Hematopoietic multipotent progenitor cell treated with erythropoietin and hydrocortisone succinate and interleukin-3 and kit ligand, for 4 days (in vitro differentiated cells): ENCODE data around the gene VSX1.

Experiments used
- DNase-seq: peaks from one replicate; pipeline ENCODE4 v3.0.0-alpha.2; 2015

VSX1 gene

DNA sequence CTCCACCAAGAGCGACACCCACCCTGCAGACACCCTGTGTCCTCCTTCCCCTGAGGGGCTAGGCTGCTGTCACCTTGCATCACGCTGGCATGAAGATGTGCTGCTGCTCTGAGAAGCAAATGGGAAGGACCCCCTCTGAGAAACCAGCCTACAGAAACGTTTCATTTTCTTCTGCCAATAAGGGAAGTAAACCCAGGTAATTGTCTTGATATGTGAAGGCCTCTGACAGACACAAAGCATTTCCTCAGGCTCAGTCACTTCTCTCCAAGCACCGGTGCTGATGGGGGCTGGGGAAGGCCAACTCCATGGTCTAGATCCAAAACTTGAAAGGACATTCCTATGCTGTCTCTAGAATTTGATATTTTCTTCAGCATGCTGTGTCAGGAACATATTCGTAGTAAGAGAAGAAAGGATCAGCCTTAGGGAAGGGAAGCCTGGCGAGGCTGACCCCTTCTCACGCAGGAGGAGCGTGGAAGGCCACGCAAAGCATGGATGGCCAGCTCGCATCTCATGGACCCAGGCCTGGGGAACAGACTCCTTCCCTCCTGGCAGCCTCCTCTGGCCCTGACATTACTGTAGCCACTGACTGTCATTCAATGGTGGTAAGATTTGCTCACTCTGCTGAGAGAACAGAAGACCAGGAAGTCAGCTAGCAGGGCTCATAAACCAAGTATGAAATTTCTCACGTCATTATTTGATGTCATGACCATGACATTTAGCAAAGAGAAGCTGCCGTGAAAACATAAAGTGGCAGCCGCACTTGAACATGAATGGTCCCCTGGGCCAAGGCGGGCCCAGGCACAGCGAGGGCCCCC, 44.4 kb downstream of the VSX1 start:
- no peak for DNase-seq

DNA sequence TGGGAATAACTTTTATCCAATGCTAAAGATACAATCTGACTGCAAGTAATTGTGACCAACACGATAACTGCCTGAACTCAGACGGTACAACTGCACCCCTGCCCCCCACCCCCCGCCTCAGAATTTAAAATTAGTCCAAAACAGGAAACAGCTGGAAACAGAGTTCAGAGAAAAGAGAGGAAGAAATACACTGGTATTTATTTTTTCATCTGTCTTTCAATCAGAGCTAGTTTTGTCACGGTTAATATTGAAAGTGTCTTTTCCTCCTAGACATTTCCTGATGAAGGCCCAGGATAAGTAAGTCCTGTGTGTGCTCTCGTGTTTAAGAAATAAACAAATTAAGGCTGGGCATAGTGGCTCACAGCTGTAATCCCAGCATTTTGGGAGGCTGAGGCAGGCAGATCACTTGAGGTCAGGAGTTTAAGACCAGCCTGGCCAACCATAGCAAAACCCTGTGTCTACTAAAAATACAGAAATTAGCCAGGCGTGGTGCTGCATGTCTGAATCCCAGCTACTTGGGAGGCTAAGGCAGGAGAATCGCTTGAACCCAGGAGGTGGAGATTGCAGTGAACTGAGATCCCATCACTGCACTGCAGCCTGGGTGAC, 45.5 kb downstream of the VSX1 start:
- peak; percentile 59 for DNase-seq

DNA sequence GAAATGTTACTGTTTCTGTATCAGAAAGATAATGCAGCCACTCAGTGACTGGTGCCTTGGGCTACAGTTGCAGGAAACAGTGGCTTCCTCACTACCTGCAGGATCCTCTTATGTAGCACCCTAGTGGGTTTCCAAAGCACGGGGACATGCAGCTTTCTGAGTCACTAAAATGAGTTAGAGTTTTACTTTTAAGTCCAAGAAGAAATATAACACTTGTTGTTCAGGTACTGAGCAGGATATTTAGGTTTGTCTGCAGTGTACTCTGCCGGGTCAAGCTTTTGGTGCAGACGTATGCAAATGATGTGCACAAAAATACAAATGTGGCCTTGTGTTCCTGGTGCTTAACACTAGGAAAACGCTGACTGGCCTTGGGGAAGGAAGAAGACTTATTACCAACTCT, 46.0 kb downstream of the VSX1 start:
- DNase-seq: peak; percentile 76

DNA sequence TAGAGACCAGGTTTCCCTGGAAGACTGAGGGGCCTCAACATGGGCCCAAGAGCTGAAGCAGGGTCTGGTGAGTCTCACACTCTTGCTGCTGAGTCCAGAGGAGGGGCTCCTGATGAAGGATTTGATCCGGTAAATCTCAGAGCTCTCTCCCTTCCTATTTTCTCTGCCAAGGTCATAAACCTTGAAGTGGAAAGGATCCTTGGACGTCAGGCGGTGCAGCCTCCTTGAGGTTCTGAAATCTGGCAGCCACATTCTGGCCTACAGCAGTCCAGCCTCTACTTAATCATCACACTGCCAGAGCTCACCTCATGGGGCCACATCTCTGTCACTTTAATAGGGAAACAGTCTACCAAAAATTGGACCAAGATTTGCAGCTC, 48.0 kb downstream of the VSX1 start:
- DNase-seq: no peak

DNA sequence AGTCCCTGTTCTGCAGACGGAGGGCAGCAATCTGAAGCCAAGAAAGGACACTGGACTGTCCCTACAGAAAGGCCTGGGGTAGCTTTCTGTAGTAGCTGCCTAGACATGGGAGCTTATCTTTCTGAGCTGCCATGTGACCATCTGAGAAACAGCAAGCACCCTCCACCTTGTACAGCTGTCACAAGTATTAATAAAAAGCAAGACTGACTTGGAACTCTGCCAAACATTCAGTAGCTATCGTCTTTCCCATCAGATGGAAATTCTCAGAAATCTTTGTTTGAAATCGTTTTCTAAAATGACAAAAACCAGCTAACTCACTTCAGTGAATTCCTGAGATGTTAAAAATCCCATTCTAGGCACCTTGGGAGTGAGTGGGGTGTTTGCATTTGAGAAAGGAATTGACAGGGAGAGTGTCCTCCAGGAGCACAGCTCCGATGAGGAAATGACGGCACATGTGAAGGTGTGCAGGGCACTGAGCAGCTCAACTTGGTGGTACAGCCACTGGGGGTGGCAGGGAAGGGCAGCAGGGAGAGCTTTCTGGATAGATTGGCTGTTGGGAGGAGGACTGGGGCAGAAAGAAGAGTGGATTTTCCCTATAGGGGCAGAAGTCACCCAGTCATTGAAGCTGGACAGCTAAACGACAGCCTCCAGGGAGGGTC, 48.5 kb downstream of the VSX1 start:
- DNase-seq: peak; percentile 56

DNA sequence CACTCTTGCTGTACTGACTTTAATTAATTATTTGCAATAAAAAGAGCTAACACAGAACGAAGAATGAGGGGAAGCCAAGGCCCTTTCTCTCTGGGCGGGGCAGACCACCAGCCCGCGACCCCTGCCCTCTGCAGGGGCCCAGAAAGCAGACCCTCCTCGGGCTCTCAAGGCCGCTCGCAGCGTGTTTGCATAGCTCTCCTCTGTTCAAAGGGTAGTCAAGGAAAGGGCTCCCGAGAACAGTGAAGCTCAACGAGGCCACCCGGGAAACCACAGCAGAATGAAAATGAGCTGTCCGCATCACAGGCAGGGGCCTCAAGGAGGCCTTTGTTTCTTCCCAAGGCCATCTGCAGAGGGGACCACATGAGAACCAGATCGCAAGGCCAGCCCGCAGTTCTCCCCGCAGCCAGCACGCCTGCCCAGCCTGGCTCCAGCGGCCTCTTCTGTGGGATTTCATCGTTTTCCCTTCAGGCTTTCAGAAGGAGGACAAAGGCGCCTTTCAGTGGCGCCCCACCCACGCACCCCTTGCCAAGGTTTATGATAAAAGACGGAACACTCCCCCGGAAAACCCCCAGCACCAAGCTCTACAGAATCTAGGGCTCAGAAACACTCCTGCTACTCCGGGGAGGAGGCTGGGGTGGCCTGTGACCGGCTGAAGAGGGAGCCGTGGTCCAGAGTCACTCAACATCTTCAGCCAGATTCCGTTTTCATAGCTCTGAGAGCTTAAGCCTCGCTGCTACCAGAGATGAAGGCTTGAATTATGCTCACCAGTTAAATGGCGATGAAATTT, 49.3 kb downstream of the VSX1 start:
- DNase-seq: no peak

DNA sequence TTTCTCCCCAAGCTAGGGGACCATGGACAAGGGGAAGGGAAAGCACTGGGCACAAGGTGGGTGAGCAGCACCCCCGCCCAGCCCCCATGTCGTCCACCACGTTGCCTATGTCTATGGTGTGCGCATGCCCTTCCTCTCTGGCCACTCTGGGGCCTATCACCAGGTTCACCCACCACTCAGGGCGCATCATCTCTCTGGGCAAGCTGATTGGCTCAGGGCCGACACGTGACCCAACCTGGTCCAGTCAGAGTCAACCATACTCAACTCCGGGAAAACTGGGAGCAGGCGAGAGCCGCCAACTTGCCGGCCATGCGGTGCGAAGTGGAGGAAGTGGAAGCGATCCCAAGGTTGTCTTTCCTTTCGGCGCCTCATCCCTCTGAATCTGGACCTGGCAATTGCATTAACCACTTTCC, 49.9 kb downstream of the VSX1 start:
- no peak for DNase-seq

DNA sequence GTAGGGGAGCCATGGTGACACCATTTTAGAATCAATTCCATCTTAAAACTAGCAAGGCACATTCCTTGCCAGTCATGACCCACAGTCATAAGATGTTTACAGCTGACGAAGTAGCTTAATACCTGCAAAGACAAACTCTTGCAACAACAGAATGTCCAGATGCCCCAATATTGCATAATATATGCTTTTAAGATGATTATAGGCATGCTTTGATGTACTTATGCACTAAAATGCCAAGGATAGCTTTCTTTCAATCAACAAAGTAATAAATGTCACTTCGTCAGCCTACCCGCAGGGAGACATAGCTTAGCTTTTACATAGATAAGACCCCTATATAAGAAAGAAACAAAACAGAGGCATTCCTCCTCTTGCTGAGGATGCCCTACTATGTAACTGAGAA, 50.7 kb downstream of the VSX1 start:
- no peak for DNase-seq

DNA sequence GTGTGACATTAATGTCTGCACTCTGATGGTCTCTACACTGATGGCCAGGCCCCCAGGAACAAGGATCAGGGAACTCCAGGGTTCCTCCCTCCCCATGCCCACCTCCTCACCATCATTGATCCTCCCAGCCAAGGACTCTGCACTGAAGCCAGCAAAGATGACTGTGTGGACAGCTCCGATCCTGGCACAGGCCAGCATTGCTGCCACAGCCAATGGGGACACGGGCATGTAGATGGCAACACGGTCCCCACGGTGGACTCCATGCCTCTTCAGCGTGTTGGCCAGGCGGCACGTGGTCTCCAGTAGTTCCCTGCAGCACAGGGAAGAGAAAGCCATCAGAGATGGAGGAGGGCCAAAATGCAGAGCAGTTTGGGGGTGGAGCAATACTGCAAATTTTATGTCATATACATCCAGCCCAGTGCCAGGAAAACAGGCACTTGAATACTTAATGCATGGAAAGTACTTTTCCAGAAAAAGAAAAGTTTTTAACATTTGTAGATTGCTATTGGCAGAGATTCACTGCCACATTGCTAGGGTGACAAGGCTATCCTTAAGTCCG, 51.2 kb downstream of the VSX1 start:
- no peak for DNase-seq

DNA sequence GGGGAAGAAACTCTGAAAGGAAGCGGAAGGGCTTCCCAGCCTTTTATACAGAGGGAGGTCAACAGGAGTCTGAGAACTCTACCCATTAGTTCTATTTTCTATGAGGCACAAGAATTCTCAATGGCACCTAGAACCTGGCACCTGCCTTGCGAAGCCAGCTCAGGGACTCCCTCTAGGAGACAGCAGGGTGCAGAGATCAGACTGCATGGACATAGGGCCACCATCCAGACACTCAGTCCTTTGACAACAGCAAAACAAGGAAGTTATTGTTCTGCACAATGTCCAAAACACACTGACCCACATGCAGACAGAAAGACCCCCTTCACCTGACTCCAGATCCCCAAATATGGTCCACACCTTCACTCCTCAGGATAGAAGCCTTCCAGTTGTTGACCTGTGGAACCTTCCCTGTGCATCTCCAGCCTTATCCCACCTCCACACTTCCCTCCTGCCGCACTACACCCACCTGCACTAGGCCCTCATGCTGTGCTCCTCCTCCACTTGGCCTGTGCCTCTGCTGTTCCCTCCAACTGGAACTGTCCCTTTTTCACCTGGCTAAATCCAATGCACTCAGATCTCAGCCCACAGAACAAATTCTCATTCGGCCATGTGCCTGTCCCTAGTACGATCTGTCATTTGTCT, 51.8 kb downstream of the VSX1 start:
- no peak for DNase-seq

DNA sequence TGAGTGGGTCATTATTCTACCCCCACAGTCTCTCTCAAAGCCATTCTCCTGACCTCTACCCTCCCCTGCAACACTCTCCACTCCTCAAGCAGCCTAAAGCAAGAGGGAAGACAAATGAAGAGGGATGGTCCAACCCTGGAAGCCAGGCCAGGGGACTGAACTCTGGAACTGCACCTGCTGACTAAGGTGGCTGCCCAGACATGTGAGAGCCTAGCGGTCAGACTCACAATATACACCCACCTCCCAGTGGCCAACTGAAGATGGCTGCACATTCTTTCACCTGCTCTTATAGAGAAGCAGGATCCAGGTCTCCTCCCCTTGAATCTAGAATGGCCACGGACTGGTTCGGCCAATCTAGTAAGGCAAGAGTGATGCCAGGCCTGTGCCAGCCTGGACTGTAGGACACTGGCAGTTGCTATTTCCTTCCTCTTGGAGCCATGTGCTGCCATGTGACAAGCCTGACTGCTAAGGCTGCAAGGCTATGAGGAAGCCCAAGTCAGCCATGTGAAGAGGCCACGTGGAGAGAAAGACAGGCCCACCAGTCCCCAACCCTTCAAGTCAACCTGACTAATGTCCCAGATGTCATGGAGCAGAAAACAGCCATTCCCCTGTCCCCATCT, 55.8 kb downstream of the VSX1 start:
- DNase-seq: peak; percentile 41
